HG03520 (cell line): ENCODE data around the gene HSPA12A.

ENCODE experiments used
- ATAC-seq: cut with Tn5 transposase; IDR thresholded peaks from one replicate; pipeline ENCODE4 v1.9.1; 2021; ENCODE audit warnings: mild to moderate bottlenecking, moderate library complexity; ENCODE audit not compliant: unreplicated experiment

Gene HSPA12A

DNA sequence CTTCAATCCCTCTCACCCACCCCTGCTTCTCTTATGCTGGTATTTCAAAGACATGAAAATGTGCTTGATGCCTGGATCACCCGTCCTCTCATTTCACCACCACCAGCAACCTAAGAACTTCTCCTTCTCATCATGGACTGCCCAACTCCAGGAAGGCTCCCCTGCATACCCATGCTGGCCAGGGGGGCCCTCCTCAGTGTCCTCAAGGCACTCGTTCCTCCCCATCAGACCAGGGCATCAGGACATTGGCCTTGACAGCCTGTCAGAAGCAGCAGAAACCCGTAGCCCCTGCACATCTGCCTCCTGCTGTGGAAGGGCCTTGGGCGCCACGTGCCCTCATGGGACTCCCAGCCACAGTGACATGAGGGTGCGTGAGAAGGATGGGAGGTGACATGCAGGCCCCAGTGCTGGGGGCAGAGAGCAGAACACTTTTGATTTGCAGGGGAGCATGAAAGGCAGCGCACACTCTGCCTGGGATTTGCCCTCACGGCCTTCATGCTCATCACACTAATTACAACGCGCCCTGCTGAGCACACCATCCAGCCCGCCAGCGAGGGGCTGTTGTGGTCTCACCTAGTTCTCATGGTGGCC, 1.9 kb upstream of the HSPA12A start:
- no peak for ATAC-seq

- ATAC-seq = no peak
These were observed 1.1 kb upstream of the HSPA12A start for GRCh38 chr10:116743266-116744064.

DNA sequence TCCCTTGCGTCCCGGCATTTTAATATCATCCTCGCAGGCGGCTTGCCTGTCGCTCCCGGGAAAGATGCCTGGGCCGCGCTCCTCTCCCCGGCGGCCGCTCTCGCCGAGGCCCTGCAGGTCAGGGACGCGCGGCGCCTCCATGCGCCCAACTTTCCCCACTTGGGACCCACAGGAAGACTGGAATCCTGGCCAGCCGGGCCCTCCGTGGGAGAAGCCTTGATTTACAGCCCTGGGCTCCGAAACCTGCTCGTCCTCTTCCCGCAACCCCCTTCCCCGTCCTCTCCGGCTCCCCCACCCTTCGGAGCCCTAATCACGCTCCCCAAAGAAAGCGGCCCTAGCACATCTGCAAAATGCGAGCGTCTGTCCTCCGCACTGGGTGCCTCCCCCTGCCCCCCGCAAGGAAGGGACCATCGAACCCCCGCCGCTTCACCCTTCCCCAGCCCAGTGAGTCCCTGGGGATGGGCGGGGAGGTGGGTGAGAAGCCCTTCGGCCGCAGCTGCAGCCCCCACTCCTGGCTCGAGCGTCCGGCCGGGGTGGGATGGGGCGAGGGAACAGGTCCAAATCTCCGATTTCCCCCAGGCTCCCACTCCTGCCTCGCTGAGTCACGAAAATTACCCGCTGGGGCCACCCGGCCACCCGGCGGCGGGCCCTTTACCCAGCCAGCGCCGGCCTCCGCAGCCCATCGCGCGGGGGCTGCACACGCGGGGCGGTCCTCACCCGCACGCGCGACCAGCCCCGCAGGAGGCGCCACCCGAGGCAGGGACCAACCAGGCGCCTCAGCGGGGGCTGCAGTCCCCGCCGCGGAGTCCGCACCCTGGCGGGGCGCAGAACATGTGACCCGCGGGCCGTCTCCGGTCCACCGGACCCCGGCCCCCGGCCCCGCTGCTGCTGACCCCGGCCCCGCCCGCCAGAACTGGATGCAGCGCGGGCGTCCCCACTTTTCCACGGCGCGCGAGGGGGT, 695 bp downstream of the HSPA12A start:
- peak; percentile 4 for ATAC-seq

GRCh38 chr10:116740971-116741370, 1.4 kb downstream of the HSPA12A start:
- no peak for ATAC-seq

GRCh38 chr10:116738339-116738738, 4.0 kb downstream of the HSPA12A start:
- no peak for ATAC-seq

DNA sequence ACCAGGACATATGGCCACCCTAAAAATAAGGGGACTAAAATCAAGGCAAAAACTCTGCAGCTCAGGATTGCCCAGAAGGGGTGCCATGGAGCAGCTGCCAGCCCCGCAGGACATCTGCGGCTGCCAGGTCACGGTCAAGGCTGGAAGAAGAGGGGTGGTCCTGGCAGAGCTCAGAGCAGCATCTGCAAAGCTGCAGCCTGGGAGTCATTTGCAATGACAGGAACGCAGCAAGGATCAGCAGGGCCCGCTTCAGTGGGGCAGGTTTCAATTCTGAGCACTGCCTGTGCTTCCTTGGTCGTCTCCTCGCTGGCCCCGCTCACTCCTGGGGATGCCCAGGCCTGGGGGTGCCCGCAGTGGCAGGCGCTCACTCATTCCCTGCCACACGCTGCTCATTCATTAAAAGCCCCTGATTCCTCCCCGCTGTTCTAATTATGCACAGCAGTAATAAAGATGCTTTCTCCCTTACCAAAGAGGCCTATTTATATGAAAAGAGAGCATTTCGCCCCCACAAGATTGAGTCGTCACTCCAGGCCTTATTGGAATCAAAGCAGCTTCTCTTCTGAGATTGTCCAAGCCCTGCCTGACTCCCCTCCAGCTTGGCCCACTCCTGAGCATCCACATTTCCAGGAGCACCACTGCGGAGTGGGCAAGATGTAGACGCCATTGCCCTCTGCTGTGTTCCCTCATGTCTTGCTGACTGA, 4.6 kb downstream of the HSPA12A start:
- no peak for ATAC-seq

DNA sequence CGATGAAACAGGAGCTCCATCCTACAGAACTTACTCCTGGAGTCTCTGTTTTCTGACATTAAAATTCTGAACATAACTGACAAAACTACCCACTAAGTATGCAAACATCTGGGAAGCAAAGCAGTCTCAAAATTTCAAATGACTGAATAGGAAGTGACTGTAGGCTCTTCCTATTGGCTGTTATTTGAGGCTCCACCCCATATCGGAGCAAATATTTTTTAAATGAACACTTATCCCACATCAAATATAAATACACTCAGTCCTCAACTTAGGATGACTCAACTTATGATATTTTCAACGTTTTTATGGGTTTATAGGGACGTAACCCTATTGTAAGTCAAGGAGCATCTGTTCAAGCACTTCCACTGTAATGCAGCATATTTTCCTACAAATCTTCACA, 8.8 kb downstream of the HSPA12A start:
- no peak for ATAC-seq

DNA sequence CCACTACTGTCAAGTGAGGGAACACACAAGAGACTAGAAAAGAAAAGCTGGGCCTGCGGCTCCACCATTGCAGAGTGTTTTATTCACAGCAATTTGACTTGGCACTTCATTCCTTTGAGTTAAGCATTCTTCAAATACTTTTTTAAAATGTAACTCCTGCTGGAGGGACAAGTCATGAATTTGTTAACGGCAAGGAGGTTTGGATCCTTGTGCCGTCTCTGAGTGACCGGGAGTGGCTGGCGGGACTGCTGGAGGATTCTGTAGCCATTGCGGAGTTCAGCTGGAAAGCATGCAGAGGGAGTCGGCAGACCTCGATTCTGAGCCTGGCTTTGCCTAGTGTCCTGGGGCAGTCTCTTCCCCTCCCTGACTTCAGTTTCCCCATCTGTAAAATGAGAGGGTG, 9.8 kb downstream of the HSPA12A start:
- no peak for ATAC-seq

DNA sequence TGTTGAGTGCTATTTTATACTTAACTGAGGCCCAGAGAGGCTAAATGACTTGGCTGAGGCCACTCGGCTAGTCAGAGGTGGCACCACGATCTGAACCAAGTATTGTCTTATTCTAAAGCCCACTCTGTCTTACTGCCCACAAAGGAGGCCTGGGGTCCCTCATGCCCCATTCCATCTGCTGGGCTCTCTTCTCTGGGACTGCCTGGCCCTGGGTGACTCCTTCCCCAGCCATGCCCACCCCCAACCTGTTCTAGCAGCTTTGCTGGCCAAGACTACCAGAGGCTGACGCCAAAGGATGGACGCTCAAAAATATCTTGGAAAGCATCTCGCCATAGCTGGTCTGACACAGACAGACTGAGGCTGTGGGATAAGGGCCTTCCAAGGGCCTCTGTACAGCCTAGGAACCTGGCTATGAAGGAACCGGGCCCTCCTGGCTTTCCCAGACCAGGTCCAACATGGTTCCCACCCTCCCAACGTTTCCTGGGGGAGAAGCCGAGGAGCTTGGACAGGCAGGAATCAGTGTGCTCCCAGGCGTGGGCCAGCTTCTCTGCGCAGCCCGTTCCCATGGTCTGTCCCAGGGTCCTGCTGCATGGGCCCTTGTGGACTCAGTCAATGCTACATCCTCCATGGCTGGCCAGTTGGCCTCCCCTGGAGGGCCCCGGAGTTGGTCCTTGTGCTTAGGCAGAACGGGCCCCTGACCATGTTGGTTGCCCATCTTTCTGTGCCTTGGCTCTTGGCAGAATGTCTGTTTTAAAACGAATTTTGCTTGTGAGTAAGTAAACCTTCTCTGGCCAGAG, 11.7 kb downstream of the HSPA12A start:
- no peak for ATAC-seq

DNA sequence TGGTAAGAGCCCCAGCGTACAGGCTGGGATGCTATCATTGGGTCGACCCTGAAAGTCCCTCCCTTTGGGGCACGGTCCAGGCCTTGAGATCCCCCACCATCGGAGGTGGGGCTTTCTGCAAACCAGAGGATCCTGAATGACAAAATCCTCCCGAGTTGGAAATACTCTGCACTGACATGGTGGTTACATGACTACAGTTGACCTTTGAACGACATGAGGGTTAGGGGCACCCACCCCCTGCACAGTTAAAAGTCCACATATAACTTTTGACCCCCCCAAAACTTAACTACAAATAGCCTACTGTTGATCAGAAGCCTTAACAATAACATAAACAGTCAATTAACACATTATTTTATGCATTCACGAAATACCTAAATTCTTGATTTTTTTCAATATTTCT, 13.1 kb downstream of the HSPA12A start:
- no peak for ATAC-seq

GRCh38 chr10:116728526-116729096, 13.8 kb downstream of the HSPA12A start:
- no peak for ATAC-seq

DNA sequence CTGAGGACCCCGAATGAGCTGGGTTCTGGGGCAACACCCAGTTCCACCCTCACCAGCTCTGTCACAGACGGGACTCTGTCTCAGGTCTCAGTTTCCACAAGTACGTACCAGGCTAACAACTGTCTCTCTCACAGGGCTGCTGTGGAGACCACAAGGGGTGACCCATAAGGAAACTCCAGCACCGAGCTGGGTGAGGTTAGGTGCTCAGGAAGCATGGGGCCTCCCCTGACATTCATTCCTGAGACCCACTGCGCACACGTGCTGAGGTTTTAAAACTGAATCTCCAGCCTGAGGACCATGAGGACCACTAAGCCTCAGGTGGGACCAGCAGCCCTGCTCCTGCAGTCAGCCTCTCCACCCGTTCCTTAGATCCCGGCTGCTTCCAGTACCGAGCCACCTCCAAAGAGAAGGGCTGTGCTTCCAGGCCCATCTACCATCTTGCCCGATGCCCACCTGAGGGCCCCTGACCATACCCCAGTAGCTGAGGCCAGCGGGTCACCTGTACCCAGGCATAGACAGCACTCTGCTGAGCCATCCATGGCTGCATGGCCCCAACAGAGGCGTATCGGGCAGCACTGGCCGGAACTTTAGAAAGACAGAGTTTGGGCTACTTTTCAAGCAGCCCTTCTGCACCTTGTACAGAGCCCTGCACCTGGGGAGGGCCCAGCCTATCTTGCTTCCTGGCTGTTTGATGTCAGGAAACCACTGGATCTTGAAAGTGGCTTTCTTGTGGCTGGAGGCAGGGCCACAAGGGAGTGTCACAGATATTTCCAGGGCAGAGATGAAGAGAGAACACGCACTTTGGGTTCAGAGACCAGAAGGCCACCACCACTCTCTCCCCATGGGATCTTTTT, 18.7 kb downstream of the HSPA12A start:
- ATAC-seq = no peak

- no peak for ATAC-seq
These were observed 19.5 kb downstream of the HSPA12A start for GRCh38 chr10:116722736-116723427.

- no peak for ATAC-seq
These were observed 20.6 kb downstream of the HSPA12A start for GRCh38 chr10:116721547-116722392.

- no peak for ATAC-seq
These were observed 21.5 kb downstream of the HSPA12A start for GRCh38 chr10:116720668-116721546.

DNA sequence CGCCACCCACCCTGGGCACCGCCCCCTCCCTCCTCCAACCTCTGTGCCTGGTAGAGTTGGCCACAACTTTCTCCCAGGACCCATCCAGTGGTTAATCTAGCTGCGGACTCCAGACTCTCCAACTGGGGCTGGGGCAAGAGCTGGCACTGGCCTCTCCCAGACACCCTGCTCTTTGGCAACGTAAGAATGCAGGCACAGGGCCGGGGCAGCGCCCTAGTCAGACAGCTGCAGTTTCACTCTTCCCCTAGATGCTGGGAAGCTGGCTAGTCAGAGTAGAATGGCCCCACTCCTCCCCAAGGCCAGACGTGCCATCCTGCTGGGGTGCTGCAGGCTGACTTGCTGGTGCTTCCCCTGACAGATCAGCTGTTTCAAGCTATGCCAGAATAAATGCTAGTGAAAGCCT, 22.1 kb downstream of the HSPA12A start:
- ATAC-seq = no peak
